Measurements from ENCODE around the gene PALS2.

PALS2 gene

GRCh38 chr7:24573554-24574338, 494 bp downstream of the PALS2 start:
- TF ChIP-seq CTCF (IDR thresholded peaks at IDR 0.05), result 0 out of 2 replicates have a peak, but pooled peaks have one; percentile 14

- no peak for TF ChIP-seq CTCF (IDR thresholded peaks at IDR 0.05)
Measured at GRCh38 chr7:24574386-24574785, 1.1 kb downstream of the PALS2 start.

- TF ChIP-seq CTCF (IDR thresholded peaks at IDR 0.05), result no peak
Measured at GRCh38 chr7:24574950-24575349, 1.7 kb downstream of the PALS2 start.

- TF ChIP-seq CTCF (IDR thresholded peaks at IDR 0.05), result peak; percentile 75
Measured at GRCh38 chr7:24576171-24577025, 3.1 kb downstream of the PALS2 start.

- TF ChIP-seq CTCF (IDR thresholded peaks at IDR 0.05), result no peak
Measured at GRCh38 chr7:24578052-24578451, 4.8 kb downstream of the PALS2 start.

- TF ChIP-seq CTCF (IDR thresholded peaks at IDR 0.05), result no peak
Measured at GRCh38 chr7:24580283-24580946, 7.2 kb downstream of the PALS2 start.

- no peak for TF ChIP-seq CTCF (IDR thresholded peaks at IDR 0.05)
Measured at GRCh38 chr7:24582166-24582565, 8.9 kb downstream of the PALS2 start.
